ENCODE data around the gene PNPO. TPM values are rescaled to one million over a fixed set of nuclear protein-coding genes. Genes with fewer than 3 reads are reported as not detected.

Gene PNPO
- total RNA-seq (2014; rRNA removed; shearing (Covaris generic)): 25.3 and 32.4 TPM in 2 replicates

GRCh38 chr17:47941246-47942095 is at the start of gene PNPO:
Gene PNPO (plus strand): TSS chr17:47941571. CDS start chr17:47941676, 105 bp downstream.

GRCh38 chr17:47895856-47896671 is 45.3 kb upstream of the PNPO start, which contains the start of gene SP2:
Gene SP2 (plus strand): TSS chr17:47896236. CDS start chr17:47896287, 51 bp downstream.

GRCh38 chr17:47957591-47958490 is 16.5 kb downstream of the PNPO start, which contains the start of gene PRR15L:
Gene PRR15L (minus strand): TSS chr17:47957883. CDS start chr17:47953234, 4,649 bp downstream.

GRCh38 chr17:47970725-47971499 is 29.5 kb downstream of the PNPO start, which contains the start of gene CDK5RAP3:
Gene CDK5RAP3 (plus strand): TSS chr17:47971113. CDS start chr17:47971147, 34 bp downstream.

Other genes with a start within 250 kb of the PNPO start
- gene TBKBP1, start 247.4 kb upstream of the PNPO start, total RNA-seq (2014; rRNA removed; shearing (Covaris generic)): 4.7 and 10.4 TPM in 2 replicates
- gene TBX21, start 208.3 kb upstream of the PNPO start, total RNA-seq (2014; rRNA removed; shearing (Covaris generic)): not detected in 2 replicates
- 8.3 and 11.6 TPM in 2 replicates for gene OSBPL7, start 119.8 kb upstream of the PNPO start, total RNA-seq (2014; rRNA removed; shearing (Covaris generic))
- 49.2 and 50.4 TPM in 2 replicates for gene MRPL10, start 110.0 kb upstream of the PNPO start, total RNA-seq (2014; rRNA removed; shearing (Covaris generic))
- gene LRRC46, start 109.9 kb upstream of the PNPO start, total RNA-seq (2014; rRNA removed; shearing (Covaris generic)): 0.32 and 0.98 TPM in 2 replicates
- 33.2 and 39.8 TPM in 2 replicates for gene SCRN2, start 100.3 kb upstream of the PNPO start, total RNA-seq (2014; rRNA removed; shearing (Covaris generic))
- gene SP6, start 90.4 kb upstream of the PNPO start, total RNA-seq (2014; rRNA removed; shearing (Covaris generic)): 0.21 TPM in 1 of 2 replicates, not detected in the other
- gene SP2, start 45.3 kb upstream of the PNPO start, total RNA-seq (2014; rRNA removed; shearing (Covaris generic)): 4.0 and 5.4 TPM in 2 replicates
- gene PRR15L, start 16.3 kb downstream of the PNPO start, total RNA-seq (2014; rRNA removed; shearing (Covaris generic)): not detected in 2 replicates
- 127 TPM in 2 replicates for gene CDK5RAP3, start 29.5 kb downstream of the PNPO start, total RNA-seq (2014; rRNA removed; shearing (Covaris generic))
- 24.2 and 30.2 TPM in 2 replicates for gene COPZ2, start 96.2 kb downstream of the PNPO start, total RNA-seq (2014; rRNA removed; shearing (Covaris generic))
- 70.7 and 79.1 TPM in 2 replicates for gene NFE2L1, start 106.8 kb downstream of the PNPO start, total RNA-seq (2014; rRNA removed; shearing (Covaris generic))
- gene CBX1, start 159.9 kb downstream of the PNPO start, total RNA-seq (2014; rRNA removed; shearing (Covaris generic)): 48.1 and 48.6 TPM in 2 replicates
- 14.0 and 14.2 TPM in 2 replicates for gene SNX11, start 166.2 kb downstream of the PNPO start, total RNA-seq (2014; rRNA removed; shearing (Covaris generic))